ENCODE results near the gene PC.

- no peak for TF ChIP-seq CTCF (IDR thresholded peaks at IDR 0.05)
- no peak for TF ChIP-seq RCOR1 (IDR thresholded peaks at IDR 0.05; ENCODE audit: low read depth, low read length)
- TF ChIP-seq, protein P1, sequence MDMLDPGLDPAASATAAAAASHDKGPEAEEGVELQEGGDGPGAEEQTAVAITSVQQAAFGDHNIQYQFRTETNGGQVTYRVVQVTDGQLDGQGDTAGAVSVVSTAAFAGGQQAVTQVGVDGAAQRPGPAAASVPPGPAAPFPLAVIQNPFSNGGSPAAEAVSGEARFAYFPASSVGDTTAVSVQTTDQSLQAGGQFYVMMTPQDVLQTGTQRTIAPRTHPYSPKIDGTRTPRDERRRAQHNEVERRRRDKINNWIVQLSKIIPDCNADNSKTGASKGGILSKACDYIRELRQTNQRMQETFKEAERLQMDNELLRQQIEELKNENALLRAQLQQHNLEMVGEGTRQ (IDR thresholded peaks at IDR 0.05), result no peak
- no peak for TF ChIP-seq POLR2A (IDR thresholded peaks at IDR 0.05; ENCODE audit: low read length)
- no peak for TF ChIP-seq SMC3 (IDR thresholded peaks at IDR 0.05)
- TF ChIP-seq, protein P2, sequence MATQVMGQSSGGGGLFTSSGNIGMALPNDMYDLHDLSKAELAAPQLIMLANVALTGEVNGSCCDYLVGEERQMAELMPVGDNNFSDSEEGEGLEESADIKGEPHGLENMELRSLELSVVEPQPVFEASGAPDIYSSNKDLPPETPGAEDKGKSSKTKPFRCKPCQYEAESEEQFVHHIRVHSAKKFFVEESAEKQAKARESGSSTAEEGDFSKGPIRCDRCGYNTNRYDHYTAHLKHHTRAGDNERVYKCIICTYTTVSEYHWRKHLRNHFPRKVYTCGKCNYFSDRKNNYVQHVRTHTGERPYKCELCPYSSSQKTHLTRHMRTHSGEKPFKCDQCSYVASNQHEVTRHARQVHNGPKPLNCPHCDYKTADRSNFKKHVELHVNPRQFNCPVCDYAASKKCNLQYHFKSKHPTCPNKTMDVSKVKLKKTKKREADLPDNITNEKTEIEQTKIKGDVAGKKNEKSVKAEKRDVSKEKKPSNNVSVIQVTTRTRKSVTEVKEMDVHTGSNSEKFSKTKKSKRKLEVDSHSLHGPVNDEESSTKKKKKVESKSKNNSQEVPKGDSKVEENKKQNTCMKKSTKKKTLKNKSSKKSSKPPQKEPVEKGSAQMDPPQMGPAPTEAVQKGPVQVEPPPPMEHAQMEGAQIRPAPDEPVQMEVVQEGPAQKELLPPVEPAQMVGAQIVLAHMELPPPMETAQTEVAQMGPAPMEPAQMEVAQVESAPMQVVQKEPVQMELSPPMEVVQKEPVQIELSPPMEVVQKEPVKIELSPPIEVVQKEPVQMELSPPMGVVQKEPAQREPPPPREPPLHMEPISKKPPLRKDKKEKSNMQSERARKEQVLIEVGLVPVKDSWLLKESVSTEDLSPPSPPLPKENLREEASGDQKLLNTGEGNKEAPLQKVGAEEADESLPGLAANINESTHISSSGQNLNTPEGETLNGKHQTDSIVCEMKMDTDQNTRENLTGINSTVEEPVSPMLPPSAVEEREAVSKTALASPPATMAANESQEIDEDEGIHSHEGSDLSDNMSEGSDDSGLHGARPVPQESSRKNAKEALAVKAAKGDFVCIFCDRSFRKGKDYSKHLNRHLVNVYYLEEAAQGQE (IDR thresholded peaks at IDR 0.05), result no peak
- no peak for TF ChIP-seq BHLHE40 (IDR thresholded peaks at IDR 0.05; ENCODE audit: low read depth, low read length)
These were observed 19.5 kb downstream of the PC start for GRCh38 chr11:66938582-66939135.
